GM19240 (cell line): ENCODE results near the gene STX18.
"Not testable (repeated sequence)": the region's sequence is repeated elsewhere in the genome, so short reads cannot be mapped to it uniquely, and the experiment has no call there.

ENCODE experiments used
- DNase-seq: peaks from one replicate; pipeline ENCODE4 v3.0.0; 2011; ENCODE audit warnings: low spot score; ENCODE audit not compliant: insufficient read length

STX18 gene

GRCh38 chr4:4510641-4511040 is 31.2 kb downstream of the STX18 start:
- DNase-seq = not testable (repeated sequence)

DNA sequence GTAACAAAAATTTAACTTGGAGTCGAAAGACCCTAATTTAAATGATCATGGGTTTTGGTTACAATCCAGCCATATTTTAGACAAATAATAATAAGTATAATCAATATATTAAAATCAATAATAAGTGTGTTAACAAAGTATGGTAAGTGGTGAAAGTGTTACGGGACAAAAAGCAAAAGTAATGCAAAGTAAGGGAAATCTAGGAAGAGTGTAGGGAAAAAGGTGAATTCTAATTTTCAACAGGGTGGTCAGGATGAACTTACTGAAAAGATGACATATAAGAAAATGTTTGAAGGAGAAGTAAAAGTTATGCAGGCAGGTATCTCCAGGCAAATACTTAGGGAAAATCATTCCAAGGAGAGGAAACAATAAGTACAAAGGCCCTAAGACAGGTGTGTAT is 32.3 kb downstream of the STX18 start:
- DNase-seq = no peak

- DNase-seq = no peak
Measured at GRCh38 chr4:4507923-4508322, 33.9 kb downstream of the STX18 start.

- DNase-seq = no peak
Measured at GRCh38 chr4:4507403-4507802, 34.4 kb downstream of the STX18 start.

- DNase-seq = no peak
Measured at GRCh38 chr4:4506961-4507360, 34.9 kb downstream of the STX18 start.

DNA sequence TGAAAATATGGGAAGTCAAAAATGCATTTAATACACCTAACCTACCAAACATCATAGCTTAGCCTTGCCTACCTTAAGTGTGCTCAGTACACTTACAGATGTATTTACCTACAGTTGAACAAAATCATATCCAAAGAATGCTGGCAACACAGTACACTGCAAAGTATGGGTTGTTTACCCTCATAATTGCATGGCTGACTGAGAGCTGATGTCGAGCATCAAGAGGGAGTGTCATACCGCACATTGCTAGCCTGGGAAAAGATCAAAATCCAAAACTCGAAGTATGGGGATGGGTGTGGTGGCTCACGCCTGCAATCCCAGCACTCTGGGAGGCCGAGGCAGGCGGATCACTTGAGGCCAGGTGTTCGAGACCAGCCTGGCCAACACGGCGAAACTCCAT is 36.6 kb downstream of the STX18 start:
- not testable (repeated sequence) for DNase-seq

DNA sequence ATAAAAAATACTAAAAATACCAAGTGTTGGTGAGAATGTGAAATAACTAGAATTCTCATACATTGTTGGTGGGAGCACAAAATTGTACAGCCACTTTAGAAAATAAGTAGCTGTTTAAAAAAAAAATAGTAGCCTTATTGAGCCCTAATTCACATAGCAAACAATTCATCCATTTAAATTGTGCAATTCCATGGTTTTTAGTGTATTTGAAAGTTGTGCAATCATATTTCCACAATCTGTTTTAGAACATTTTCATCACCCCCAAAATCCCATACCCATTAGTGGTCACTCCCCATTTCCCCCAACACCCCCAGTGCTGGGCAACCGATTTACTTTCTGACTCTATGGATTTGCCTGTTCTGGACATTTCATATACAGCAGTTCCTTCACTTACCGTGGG is 37.1 kb downstream of the STX18 start:
- DNase-seq = no peak

DNA sequence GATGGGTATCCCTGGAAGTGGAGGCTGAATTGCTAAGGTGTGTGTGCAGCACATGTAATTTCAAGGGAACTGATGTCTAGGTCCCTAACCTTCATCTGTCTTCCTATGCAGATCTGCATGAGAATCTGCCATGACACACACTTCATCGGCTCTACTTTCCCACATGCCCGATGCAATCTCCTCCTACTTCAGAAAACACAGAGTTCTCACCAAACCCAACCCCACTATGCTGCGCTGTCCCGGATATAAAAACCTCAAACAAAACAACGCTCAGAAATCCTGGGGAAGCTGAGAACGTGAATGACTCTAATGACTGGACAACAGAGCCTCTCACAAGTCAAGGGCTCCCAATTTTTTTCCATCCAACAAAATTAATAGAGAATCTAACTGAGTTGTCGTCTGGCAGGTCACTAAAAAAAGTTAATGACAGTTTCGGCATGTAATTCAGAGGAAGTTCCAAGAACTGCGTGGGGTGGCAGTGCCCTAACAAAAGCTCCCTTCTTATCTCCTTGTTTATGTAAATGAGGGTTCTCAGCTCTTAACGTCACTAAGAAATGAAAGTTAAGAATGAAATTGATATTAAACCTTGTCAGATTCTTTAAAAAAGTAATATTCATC is 39.0 kb downstream of the STX18 start:
- DNase-seq = no peak

- no peak for DNase-seq
Measured at GRCh38 chr4:4501679-4502078, 40.2 kb downstream of the STX18 start.

- DNase-seq = no peak
Measured at GRCh38 chr4:4499438-4500123, 42.3 kb downstream of the STX18 start.

GRCh38 chr4:4496592-4497372 is 45.1 kb downstream of the STX18 start:
- no peak for DNase-seq

- DNase-seq = no peak
Measured at GRCh38 chr4:4494882-4495281, 47.0 kb downstream of the STX18 start.

DNA sequence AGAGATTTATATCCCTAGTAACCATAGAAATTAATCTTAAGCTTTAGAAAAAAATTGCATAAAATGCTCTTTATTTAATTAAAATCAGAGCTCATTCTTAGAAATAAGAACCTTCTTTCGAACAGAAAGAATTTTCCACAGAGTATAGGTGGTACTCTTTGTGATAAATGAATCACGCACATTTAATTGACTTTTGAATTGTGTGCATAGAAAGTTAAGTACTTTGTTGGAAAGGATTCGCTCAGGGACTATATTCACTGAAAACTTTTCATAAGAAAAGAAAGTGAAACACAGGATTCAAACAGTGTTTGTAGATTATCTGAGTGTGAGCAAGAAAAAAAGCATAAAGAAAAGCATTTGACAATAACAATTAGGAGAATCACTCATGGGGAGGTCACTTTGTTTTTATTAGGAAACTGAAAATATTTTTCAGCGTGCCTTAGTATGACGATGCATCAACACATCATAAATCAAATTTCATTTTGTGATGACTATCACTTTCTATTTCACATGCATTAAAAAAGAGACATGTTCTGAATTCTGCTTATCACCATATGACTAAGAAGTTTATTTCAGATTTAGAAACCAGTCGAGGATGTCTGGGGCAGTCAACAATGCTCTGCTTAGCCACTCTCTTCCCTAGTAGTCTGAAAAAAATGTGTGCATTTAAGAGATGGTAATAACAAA is 49.5 kb downstream of the STX18 start:
- no peak for DNase-seq

DNA sequence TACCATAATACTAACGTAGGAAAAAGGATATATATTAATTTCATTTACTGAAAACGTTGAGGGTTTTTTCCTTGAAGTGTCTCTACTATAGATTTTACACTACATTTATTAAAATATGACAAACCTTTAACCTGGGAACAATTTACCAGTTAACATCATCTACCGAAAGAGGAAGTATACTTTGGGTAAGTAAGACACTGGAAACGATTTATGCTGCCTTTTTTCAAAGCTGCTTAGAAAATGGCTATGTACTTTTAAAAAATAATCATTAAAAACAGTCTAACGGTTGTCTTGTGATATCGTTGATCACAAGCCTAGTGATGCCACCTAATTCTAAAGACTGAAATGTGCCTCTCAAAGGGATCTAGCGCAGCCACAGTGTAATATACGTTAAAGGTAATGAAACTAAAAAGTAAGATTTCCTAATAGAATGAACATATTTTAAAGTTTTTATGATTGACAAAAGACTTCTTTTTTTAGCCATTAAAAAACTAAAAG is 50.4 kb downstream of the STX18 start:
- DNase-seq = no peak

- no peak for DNase-seq
Measured at GRCh38 chr4:4490816-4491215, 51.0 kb downstream of the STX18 start.

DNA sequence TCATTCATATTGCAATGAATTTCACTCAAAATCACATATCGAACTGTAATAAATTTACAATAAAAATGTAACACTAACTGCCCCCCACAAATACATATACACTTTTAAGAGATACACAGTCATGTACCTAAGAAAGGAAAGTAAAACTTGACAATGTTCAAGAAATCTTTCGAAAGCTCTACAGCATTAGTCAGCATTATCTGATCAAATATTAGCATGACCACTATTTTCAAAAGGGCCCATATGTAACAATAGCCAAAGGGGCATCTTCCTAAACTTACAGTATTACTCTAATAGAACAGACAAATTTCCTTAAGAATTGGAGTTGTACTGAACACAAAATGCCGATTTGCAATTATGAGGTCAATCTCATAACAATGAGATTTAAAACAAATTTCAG is 51.8 kb downstream of the STX18 start:
- DNase-seq = no peak

- peak; percentile 36 for DNase-seq
Measured at GRCh38 chr4:4488405-4489404, 53.1 kb downstream of the STX18 start.

DNA sequence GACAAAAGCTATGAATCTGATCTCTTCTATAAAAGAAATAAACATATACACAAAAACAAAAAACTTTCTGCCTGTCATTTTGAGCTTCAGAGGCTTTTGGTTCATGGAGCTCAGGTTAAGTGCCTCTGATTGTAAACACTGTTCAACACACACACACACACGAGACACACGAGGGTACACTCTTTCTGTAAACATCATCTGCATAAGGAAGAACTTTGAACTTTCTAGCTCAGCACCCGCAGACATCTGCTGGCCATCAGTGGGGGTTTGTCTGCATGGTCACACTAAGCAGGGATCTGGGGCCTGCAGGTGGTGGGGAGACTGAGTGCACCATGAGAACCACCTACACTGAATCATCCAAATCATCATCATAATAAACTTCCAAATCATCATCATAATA is 54.9 kb downstream of the STX18 start:
- DNase-seq = no peak

- no peak for DNase-seq
Measured at GRCh38 chr4:4485806-4486205, 56.0 kb downstream of the STX18 start.

DNA sequence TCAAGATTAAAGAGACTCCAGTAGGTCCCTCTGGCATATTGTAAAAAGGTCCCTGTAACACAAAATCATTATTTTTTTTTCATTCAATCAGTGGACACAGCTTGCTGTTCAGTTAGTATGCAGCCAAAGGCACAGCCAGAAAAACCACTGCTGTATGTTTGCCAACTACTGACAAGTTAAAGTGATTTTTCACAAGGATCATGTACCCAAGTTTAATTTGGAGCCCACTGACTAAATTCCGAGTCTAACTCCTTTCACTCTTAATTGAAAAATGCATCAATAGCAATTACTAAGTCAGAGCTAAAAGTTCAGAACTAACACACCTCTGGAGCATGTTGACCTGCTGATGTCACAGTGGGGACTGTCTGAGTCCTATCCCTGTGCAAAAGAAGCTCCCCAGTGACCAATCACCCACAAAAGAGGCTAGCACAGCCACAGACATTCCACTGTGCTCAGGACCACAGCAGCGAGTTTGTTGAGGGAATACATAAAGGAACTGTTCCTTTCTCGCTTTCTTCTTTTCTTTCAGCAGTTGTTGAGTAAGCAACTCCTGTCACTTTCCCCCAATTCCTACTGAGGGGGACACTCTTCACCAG is 60.4 kb downstream of the STX18 start:
- DNase-seq = no peak
